Measurements from ENCODE around the gene CDK14.

CDK14 gene

DNA sequence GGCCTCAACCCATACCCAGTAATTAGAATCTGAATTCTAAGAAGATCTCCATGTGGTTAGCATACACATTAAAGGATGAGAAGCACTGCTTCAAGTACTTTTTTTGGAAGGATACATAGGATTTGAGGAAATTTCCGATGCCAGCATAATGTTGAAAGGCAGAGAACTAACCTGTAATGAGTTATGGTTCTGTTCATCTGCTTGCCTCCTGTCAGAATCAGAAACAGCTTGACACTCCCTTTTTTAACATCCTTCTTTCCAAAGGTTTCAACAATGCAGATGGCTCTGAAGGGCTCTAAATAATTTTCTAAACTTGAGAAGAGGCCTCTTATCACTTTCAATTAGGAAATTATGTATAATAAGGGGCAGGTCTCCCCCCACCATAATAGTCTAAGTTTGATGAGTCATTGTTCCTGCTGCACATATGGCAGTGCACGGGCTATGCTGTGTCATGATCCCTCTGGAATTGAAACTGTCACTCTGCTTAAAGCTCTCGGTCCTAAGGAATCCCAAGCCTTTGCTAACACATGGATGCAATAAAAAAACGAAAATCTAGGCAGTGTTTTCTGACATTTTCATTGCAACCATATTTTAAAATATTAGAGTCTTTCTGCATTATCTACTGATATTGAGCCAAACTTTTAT is 376.9 kb downstream of the CDK14 start:
- no peak for DNase-seq

GRCh38 chr7:90977056-90977455 is 380.9 kb downstream of the CDK14 start:
- DNase-seq = no peak

DNA sequence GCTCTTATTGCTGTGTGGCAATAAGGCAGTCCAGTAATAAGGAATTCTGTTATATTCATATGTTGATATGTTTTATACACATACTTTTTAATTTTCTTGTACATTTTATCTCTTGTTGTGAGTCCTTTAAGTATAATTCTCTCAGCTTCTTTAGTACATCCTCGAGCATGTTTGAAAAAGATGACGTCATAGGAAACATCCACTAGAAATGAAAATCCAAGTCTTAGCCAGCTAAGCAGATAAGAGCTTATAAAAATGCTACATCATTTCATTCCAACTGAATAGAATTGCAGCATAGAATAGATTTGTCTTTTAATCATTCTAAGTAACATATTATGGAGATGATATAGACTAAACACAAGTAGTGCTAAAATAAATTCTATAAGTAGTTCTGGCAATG is 384.4 kb downstream of the CDK14 start:
- DNase-seq = no peak

DNA sequence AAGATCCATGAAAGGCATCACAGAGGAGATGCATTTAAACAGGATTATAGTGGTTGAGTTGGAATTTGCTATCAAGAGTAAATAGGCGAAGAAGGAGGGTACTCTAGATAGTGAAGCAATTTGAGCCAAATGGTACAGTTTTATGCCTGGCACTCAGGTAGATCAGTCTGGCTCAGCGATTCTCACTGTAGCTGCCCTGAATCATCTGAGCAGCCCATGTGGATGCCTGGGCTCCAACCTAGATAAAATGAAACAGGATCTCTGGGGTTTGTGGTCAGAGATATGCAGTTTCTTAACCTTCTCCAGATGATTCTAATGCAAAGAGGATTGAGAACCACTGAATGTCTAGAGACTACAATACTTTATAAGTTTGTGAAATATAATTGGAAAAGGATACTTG is 386.1 kb downstream of the CDK14 start:
- no peak for DNase-seq

- DNase-seq = no peak
Observed at GRCh38 chr7:90984692-90985091, 388.6 kb downstream of the CDK14 start.

DNA sequence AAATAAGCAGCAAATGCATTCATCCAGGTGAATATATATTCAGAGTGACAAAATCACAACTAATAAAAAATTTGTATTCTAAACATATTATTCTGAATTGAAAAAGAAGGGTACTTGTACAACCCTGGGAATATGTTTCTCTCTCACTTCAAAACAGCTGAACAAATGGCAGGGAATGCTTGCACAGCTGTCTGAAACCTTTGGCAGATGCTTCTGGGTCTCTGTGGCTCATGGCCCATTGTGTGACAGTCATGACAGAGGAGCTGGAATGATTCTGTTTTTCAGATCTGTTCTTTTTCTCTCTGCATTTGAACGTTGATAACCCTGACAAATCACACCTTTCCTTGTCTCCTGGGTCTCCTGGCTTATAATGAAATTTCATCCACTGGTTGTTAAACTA is 392.4 kb downstream of the CDK14 start:
- DNase-seq = no peak

- no peak for DNase-seq
Observed at GRCh38 chr7:90988996-90989765, 393.1 kb downstream of the CDK14 start.

GRCh38 chr7:90994121-90994520 is 398.0 kb downstream of the CDK14 start:
- DNase-seq = no peak

GRCh38 chr7:90994601-90995000 is 398.5 kb downstream of the CDK14 start:
- no peak for DNase-seq

DNA sequence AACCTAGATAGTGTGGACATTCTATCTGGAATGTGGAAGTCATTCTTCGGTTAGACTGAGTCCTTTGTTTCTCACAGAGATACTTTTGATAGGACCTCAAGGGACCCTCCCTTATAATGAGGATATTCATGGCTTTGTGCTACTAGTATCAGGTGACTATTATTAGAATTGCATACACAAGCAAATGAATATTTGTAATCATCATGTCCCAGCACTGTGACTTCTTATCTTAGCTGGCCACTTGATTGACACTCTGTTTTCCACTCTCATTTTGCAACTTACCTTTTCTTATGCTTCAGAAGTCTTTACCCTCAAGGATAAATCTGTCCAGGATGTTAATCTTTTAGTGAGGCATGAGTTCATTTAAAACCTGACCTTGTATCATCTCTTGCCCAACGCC is 399.9 kb downstream of the CDK14 start:
- DNase-seq = no peak

DNA sequence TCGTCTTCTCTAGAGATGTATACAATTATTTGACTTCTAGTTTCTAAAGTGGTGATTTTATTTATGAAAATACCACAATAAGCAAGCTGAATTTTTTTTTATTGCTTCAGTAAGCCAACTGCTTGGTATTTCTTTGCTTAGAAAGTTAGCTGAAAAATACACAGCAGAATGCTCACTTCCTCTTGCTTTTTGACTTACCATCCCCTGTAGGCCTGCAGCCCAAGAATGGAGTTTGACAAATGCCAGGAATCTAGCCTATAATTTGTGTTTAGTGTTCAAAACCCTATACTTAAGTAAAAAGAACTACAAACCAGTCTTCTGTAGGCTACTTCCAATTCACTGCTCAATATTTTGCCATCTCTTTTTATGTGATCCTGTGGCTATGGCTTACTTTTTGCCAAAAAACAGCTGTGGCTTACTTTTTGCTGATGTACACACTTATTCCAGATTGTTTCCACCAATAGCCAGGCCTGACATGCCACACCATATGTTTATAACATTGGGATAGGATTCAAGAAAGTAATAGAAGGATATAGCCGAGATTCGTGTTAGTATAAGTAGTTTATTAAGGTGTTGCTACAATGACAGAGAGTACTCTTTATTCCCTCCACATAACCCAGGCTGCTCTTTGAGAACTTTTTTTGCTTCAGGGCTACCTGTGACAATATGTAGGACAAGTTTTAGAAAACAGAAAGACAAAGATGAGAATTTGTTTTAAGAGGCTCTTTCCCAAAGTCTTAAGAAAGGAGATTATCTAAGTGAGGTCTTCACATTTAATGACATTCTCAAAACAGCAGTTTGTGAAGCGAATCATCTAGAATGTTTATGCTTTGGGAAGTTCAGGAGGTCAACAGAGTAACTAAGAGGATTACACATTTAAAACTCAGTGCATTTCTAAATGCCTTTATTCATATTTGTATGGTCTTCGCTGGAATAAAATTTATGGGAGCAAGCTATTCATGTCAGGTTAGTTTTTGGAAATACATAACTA is 404.2 kb downstream of the CDK14 start:
- DNase-seq = no peak

DNA sequence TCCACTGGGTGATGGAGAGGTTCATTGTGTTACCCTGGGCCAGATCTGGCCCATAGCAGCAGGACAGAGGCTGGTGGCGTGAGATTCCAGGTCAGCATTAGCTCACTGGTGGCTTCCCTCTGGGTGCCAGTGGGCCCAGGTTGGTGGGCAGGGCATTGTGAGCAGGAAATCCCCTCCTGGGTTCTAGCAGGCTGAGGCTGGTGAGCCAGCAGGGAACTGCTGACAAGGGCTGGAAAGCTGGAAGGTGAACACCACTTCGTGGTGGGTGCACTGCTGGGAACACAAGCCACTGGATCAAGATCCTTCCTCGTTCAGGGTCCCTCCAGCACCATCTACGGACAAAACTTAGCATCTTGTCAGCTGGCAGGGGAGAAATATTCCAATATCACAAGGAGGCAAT is 408.9 kb downstream of the CDK14 start:
- no peak for DNase-seq

GRCh38 chr7:91005841-91006240 is 409.7 kb downstream of the CDK14 start:
- DNase-seq = no peak

GRCh38 chr7:91007371-91007770 is 411.2 kb downstream of the CDK14 start:
- no peak for DNase-seq

- DNase-seq = no peak
Observed at GRCh38 chr7:91013078-91013477, 417.0 kb downstream of the CDK14 start.

DNA sequence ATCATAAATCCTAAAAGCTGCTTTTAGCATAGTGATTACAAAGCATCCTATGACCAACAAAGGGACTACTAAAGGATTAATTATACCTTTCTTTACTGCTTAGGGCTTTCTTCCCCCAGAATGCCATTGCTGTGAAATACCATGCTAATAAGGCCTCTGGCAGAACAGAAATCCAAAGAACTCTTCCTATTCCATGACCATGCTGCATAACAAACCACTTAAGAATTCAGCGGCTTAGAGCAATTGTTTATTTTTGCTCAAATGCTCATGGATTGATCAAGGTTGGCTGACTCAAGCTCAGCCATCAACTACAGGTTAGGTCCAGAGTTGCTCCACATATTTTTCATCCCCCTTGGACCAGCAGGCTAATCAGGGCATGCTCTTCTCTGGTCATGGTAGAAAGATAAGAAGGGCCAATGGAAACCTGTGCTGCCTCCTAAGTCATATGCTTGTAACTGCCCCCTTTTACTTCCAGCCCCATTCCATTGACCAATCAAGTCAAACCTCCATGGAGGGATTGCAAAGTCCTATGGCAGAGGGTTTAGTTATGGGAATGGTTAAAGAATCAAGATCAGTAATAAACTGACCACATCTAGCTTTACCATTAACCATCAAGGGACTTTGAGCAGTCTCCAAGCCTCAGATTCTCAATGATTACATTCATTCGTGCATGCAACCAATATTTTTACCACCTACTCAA is 423.7 kb downstream of the CDK14 start:
- DNase-seq = no peak

GRCh38 chr7:91020636-91021385 is 424.7 kb downstream of the CDK14 start:
- no peak for DNase-seq

GRCh38 chr7:91021956-91022355 is 425.8 kb downstream of the CDK14 start:
- DNase-seq = no peak

GRCh38 chr7:91025906-91026390 is 429.8 kb downstream of the CDK14 start:
- no peak for DNase-seq

DNA sequence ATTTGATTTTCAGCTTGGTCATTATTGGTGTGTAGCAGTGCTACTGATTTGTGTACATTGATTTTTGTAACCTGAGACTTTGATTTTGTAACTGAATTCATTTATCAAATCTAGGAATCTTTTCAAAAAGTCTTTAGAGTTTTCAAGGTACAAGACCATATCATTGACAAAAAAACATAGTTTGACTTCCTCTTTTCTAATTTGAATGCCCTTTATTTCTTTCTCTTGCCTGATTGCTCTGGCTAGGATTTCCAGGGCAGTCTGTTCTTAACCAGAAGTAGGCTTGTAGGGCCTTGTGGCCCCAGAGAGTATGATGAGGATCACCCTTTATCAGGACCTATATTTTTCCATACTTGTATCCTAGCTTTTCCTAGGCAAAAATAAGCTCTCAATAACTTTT is 433.6 kb downstream of the CDK14 start:
- no peak for DNase-seq

- DNase-seq = no peak
Observed at GRCh38 chr7:91030680-91031380, 434.7 kb downstream of the CDK14 start.
